HG02642 (cell line): ENCODE measurements around the gene UNC13A.

ENCODE experiments used
- ATAC-seq: cut with Tn5 transposase; IDR thresholded peaks from one replicate; pipeline ENCODE4 v1.9.1; 2021; ENCODE audit warnings: mild to moderate bottlenecking; ENCODE audit not compliant: unreplicated experiment, poor library complexity

UNC13A gene

GRCh38 chr19:17687857-17688784, at the start of gene UNC13A:
TSS of gene UNC13A (minus strand) at chr19:17688354. CDS start at chr19:17688199, 155 bp downstream.
- ATAC-seq: no peak

- no peak for ATAC-seq
These were observed 49.6 kb upstream of the UNC13A start for GRCh38 chr19:17737690-17738153.

- no peak for ATAC-seq
These were observed 47.3 kb upstream of the UNC13A start for GRCh38 chr19:17735410-17735809.

- no peak for ATAC-seq
These were observed 46.0 kb upstream of the UNC13A start for GRCh38 chr19:17734146-17734545.

GRCh38 chr19:17733127-17733526, 45.0 kb upstream of the UNC13A start:
- no peak for ATAC-seq

- no peak for ATAC-seq
These were observed 39.7 kb upstream of the UNC13A start for GRCh38 chr19:17727843-17728242.

GRCh38 chr19:17726964-17727773, 39.0 kb upstream of the UNC13A start:
- no peak for ATAC-seq

GRCh38 chr19:17726136-17726741, 38.1 kb upstream of the UNC13A start:
- ATAC-seq: no peak

- ATAC-seq: no peak
These were observed 37.4 kb upstream of the UNC13A start for GRCh38 chr19:17725422-17726078.

- no peak for ATAC-seq
These were observed 36.5 kb upstream of the UNC13A start for GRCh38 chr19:17724655-17725054.

GRCh38 chr19:17722655-17723240, 34.6 kb upstream of the UNC13A start:
- ATAC-seq: no peak

GRCh38 chr19:17721821-17722220, 33.7 kb upstream of the UNC13A start:
- ATAC-seq: no peak

- ATAC-seq: no peak
These were observed 33.0 kb upstream of the UNC13A start for GRCh38 chr19:17721111-17721628.

GRCh38 chr19:17720440-17720839, 32.3 kb upstream of the UNC13A start:
- no peak for ATAC-seq

GRCh38 chr19:17719730-17720400, 31.7 kb upstream of the UNC13A start:
- ATAC-seq: peak; percentile 28

GRCh38 chr19:17718947-17719711, 31.0 kb upstream of the UNC13A start, which contains the start of gene MAP1S:
TSS of gene MAP1S (plus strand) at chr19:17719480. CDS start at chr19:17719503, 23 bp downstream.
- ATAC-seq: peak; percentile 87

GRCh38 chr19:17718550-17718946, 30.4 kb upstream of the UNC13A start:
- ATAC-seq: no peak

GRCh38 chr19:17716309-17716929, 28.3 kb upstream of the UNC13A start:
- no peak for ATAC-seq
